Fibroblast of peridontal ligament (primary cell): Measurements from ENCODE around the gene TTN.
"Not testable (repeated sequence)": the region's sequence is repeated elsewhere in the genome, so short reads cannot be mapped to it uniquely, and the experiment has no call there.

Source experiments
- DNase-seq: peaks from one replicate; pipeline ENCODE4 v3.0.0-alpha.2; 2010; ENCODE audit errors: extremely low read depth

Gene TTN

DNA sequence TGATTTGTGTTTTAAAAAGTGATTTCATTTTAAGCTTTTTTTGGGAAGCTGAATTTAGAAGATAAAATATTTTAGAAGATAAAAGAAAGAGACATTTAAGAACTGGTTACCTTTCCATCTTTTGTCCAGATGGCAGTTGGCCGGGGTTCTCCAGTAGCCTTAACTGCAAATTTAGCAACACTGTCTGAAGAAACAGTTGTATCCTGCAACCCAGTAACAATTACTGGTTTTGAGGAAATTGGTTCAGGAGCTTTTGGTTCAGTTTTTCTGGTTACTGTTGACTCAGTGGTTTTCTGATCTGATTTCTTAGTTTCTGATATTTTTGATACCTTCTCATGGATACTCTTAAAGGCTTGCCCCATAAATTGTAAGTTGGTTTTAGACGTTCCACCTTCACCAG, 277.1 kb downstream of the TTN start:
- no peak for DNase-seq

DNA sequence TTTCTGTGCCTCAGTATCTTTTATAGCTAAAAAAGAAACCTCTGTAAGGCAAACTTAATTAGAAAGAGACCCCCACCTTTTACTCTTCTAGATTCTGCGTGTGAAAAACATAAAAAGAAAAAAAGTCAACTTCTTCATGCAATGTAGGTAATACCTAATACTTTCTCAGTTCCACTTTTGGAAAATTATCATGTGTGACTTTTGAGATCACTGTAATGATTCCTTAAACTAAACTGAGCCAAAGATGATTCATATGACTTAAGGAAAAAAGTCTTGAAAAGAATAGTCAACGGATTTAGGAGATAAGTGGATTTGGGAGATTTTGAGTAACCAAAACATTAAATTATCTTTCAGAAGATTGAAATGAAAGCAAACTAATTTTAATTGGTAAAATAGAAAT, 278.0 kb downstream of the TTN start:
- no peak for DNase-seq

DNA sequence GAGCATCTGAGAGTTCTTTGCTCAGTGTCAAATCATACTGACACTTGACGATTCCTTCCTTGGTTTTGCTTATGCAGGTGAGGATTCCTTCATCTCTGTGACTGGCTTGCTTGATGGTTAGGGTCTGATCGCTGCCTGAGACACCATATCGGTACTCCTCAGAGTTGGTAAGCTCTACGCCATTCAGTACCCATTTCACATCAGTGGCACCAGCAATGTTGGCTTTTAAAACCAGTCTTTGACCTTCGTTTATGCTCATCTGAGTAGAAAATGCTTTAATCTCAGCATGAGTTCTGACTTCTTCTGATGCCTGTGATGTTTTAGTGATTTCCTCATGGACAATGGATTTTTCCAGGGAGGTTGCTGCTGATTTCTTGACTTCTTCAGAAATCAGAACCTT, 278.6 kb downstream of the TTN start:
- DNase-seq, result no peak

DNA sequence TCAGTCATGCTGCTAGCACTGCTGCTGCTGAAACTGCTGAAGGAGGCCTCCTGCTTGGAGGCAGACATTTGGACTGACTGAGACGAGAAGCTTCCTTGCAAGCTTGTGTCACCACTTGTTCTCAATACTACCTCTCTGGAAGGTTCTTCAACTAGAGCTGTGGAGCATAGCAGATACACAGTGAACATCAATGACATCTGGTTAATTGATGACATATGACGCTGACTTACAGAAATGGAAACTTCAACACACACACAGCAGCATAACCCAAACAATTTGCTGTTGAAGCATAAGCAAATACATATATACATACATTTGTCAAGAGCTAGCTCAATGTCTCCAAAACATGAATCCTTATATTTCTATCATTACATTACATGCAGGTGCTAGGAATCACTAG, 279.6 kb downstream of the TTN start:
- DNase-seq, result no peak

DNA sequence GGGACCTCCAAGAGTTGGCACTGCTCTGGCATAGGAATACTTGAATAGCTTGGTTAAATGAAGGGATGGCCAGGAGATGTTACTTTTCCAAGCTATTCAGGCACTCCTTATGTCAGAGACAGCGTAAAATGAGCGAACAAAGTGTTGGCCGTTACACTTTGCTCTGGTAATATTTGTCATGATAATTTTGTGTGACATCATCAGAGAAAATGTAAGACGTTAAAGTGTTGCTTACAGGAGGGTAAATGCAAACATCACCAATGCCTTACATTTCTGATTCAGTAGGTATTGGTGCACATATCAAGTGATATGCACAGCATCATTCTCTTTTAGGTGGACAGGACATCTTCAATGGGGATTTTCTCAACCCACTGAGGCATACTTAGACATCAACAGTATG, 281.0 kb downstream of the TTN start:
- no peak for DNase-seq

DNA sequence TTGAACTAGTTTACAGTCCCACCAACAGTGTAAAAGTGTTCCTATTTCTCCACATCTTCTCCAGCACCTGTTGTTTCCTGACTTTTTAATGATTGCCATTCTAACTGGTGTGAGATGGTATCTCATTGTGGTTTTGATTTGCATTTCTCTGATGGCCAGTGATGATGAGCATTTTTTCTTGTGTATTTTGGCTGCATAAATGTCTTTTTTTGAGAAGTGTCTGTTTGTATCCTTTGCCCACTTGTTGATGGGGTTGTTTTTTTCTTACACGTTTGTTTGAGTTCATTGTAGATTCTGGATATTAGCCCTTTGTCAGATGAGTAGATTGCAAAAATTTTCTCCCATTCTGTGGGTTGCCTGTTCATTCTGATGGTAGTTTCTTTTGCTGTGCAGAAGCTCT, 281.8 kb downstream of the TTN start:
- DNase-seq, result not testable (repeated sequence)

DNA sequence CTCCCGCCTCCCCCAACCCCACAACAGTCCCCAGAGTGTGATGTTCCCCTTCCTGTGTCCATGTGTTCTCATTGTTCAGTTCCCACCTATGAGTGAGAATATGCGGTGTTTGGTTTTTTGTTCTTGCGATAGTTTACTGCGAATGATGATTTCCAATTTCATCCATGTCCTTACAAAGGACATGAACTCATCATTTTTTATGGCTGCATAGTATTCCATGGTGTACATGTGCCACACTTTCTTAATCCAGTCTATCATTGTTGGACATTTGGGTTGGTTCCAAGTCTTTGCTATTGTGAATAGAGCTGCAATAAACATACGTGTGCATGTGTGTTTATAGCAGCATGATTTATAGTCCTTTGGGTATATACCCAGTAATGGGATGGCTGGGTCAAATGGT, 282.2 kb downstream of the TTN start:
- not testable (repeated sequence) for DNase-seq

DNA sequence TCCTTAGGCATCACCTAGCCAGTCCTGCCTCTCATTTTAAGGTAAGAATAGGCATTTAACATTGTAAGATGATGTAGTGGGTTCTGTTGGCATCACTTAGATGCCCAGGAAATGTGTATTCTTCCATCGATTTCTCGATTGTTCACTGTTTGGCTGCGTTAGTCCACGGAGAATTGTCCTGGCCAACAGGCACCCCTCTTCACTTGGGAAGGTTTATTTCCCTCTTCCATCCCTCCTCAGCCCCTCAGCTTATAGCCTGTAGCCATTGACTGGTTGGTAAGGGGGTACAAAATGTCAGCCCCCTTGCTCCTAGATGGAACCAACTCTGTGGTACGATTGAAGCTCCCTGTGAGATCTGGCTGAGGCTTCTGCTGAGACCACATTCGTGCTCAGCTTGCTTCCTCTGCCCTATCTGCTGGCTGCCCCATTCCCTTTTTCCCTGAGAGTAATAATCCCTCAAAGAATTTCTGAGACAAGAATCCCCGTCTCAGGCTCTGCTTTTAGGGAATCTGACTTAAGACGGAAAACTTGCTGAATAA, 283.6 kb downstream of the TTN start:
- DNase-seq, result no peak

DNA sequence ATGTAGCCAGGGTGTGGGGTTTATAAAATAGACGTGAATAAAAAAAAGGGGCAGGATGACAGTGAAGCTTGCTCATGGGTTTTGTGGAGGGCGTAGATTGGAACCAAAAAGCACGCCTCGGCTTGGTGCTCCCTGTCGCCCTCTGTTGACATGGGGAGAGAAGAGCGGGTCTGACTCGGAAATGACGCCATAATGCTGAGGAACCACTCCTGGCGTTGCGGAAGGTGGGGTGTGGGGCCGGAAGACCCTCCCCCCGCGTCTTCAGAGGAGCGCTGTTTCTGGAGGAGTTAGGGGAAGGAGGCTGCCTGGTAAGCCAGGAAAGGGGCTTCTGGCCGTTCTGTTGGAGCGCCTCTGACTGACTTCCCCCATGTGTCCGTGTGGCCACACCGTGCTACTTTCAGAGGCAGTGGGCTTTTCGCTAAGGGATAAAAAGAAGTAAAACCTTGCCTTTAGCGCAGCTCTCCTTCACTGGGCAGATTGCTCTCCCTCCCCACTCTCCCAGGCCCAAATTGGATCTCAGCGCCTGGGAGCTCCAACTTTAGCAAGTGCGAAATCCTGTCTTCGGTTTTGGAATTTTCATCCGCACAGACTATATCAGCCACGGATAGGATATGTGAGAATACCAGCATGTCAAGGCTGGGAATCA, 284.1 kb downstream of the TTN start:
- peak; percentile 88 for DNase-seq

DNA sequence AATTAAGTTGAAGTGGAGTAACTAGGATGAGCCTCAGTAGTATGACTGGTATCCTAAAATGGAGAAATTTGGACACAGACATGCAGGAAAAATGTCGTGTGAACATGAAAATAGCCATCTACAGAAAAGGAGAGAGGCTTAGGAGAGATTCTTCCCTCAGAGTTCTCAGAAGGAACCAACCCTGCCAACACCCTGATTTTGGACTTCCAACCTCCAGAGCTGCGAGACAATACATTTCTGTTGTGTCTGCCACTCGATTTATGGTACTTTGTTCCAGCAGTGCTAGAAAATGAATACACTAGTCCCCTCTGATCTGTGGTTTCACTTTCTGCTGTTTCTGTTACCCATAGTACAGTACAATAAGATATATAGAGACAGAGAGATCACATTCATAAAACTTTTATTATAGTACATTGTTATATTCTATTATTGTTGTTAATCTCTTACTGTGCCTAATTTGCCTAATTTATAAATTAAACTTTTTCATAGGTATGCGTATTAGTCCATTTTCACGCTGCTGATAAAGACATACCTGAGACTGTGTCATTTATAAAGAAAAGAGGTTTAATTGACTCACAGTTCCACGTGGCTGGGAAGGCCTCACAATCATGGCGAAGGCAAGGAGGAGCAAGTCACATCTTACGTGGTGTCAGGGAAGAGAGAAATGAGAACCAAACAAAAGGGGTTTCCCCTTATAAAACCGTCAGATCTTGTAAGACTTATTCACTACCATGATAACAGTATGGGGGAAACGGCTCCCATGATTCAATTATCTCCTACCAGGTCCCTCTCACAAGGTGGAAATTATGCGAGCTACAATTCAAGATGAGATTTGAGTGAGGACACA, 285.7 kb downstream of the TTN start:
- DNase-seq, result no peak

DNA sequence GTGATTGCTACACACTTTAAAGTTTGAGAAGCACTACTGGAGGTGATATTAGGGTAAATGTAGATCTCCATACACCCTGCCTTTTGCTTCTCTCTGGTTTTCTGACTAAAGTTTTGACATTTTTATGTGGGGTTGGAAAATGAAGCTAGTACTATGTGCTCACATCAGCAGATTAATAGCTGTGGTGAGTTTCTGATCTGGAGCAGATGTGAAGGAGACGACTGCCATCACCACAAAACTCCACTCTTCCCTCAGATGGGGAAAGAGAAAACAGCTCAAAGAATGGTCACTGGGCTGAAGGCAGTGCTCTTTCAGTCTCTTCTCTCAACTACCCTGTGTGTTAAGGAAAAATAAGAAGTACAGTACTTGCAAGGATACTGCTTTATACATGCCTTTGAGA, 289.7 kb downstream of the TTN start:
- peak; percentile 43 for DNase-seq

DNA sequence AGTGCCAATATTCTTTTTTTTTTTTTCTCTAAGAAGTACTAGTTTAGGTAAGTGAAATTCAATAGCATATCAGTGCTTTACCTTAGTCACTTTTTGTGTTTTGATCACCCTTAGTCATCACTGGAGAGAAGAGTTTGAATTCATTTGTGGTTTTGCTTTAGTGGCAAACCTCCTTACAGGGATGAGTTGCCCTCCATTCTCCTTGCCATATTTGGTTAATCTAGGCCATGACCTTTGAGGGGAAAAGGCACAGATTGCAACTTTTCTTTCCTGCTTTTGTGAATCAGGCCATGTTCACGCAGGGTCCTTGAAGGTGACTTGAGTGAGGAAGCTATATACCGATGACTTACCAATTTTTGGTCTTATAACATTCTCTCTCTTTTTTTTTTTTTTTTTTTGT, 292.6 kb downstream of the TTN start:
- peak; percentile 44 for DNase-seq

DNA sequence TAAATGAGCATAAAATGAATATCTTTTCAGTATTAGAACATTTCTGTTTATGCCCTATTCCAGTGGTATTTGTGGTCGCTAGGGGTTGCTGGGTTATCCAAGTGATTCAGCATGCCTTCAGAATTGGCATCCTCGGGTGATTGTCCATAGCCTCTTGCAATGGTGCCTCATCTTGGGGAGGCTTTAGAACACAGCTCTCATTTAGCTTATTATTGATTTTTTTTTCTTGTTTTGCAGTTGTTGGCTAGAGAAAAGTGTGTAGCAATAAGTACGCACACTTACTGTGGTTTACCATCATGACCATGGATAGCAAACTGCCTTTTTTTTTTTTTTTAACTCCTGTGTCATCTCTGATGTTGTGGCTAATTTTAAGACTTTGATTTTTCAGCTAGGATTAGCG, 293.3 kb downstream of the TTN start:
- peak; percentile 50 for DNase-seq

DNA sequence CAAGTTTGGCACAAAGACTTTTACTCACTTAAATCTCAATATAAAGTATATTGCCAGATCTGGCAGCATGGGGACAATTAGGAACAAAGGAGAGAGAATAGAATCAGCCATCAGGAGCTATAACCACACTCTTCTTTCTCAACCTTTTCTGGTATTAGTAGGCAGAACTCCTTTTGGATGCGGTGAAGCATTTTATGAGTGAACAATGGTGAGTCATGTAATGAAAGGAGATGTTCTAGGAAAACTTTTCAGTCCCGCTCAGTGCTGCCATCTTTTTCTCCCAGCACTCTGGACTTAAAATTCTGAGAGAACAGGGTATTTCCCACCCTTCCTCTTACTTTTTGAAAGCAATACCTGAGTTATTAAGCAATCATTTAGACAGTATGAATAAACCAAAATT, 294.7 kb downstream of the TTN start:
- DNase-seq, result peak; percentile 39

DNA sequence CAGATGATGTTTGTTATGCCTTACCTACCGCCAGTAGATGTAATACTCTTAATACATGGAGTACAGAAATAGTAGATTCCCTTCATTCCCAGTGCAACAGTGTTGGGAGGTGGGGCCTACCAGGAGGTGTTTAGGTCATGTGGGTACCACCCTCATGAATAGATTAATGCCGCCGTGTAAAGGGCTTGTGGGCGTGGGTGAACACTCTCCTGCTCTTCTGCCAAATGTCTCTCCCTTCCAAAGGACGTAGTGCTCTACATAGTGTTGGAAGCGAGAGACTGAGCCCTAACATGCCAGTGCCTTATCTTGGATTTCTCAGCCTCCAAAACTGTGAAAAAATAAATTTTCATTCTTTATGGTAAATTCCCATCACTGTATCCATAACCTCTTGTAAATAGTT, 296.8 kb downstream of the TTN start:
- no peak for DNase-seq

DNA sequence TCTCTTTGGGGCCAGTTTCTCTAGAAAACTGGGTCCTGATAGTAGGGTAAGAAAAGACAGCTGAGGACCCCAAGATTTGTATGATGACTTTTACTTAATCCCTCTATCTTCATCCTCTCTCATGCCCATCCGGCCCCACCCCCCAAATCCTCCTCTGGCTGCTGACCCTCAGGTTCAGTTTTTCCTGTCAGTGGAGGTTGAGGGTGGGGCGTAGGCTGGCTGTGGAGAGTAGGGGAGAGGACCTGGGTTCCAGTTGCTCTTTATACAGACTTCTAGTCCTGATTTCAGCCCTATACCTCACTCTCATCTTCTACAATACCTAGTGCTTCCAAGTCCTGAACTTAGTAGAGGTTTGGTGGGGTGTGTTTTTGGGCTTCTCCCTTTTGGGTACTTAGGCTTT, 298.6 kb downstream of the TTN start:
- DNase-seq, result no peak

DNA sequence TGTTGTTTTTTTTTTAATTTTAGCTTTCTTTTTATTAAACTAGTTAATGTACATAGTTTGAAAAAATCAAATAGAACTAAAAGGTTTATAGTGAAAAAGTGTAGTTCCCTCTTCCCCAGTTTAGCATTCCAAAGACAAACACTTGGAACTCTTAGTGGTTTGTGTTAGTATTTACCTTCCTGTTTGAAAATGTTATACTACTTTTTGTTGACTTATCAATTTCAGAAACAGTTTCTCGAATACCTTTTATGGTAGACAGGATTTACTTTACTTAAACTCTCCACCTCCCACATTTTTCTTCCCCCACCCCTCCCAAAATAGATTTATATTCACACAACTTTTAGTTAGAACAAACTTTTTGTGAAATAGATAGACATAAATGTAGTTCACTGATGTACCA, 300.3 kb downstream of the TTN start:
- DNase-seq, result no peak

DNA sequence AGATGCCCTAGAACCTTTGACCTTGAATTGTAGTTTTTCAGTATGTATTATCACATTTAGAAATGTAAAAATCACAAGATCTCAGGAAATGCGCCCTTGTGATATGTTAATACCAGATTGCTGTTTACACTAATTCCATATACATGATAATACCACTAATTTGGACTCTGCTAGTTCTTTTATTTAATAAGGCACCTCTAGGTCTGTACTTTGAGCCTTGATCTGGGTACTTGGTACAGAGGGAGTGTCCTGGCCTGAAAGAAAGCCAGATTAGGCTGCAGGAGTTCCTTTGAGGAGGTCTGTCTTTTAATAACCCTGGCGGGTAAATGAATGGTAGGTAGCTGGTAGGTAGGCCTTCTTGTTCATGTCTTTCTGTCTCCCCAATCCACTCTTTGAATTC, 300.7 kb downstream of the TTN start:
- no peak for DNase-seq

DNA sequence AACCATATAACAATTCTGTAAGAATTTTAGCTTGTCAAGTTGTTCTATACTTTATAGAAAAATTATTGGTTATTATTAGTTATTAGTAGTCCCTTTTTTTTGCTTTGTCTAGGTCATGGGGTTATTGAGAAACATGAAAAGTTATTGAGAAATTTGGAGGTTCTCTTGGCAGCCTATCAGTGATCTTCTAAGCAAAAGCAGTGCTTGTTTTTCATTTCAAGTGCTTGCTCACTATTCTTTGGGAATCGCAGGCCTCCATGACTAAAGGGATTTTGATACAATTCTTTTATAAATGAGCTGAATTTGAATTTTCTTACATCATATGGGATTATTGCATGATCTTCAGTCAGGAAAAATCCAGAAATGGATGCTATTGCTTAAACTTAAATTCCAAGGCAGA, 301.1 kb downstream of the TTN start:
- DNase-seq, result peak; percentile 25

DNA sequence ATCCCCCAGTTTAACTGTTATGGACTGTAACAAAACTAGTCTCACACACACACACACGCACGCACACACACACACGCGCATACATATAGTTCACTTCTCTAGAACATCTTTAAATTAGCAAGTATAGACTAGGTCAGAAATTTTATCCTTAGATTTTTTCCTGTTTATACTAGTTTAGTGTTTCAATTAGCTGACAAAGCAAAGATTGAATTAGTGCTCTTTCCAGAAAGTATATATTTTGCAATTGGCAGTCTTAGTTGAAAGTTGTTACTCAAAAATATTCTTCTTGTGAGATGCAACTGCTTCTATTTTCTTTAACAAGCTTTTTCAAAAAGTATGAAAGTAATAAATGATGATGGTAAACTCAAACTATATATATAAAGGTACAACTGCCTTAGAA, 304.5 kb downstream of the TTN start:
- no peak for DNase-seq

DNA sequence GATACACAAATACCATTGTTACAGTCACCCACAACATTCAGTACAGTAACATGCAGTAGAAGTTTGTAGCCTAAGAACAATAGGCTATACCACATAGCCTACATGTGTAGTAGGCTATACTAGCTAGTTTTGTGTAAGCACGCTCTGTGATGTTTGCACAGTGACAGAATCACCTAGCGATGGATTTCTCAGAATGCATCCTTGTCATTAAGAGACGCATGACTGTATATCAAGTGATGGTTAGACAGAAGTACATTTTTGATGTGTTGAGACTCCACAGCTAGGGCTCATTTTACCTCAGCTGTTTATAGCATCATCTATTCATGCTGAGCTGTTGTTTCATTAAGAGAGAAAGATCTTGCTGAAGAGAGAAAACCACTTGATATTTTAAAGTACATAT, 307.6 kb downstream of the TTN start:
- no peak for DNase-seq

DNA sequence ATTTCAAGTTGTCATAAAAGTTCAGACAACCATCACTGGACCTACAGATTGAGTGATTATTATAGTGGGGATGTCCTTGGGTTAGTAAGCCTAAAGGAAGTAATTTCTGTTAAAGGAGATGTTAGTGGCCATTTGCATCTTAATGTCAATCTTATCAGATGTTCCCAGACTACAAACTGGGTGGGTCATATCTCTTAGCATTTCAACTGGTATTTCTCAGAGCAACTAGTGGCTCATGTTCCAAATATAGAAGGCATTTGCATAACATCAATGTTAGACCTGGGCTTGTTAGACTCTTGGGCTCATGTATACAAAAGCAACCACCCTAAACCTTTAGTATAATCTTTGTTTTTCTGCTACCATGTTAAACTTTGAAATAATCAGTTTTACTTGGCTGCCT, 309.1 kb downstream of the TTN start:
- no peak for DNase-seq

DNA sequence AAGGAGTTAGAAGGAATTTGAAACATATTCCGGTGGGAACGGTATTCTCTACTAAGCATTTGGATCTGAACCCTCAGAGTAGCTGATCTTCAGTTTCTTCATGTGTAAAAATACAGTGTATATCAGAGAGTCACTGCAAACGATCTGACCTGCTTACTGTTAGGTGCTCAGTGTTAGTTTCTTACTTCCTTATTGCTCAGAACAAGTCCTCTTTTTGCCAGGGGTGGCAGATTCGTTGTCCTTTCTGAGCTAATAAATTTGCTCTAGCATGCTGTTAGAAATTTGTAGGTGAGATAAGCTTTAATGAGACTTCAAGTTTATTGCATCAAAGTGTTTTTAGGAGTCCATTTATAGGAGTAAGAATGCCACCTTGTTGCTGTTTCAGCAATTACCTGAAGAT, 311.2 kb downstream of the TTN start:
- DNase-seq, result no peak
